SK-N-SH (cell line): Measurements from ENCODE around the gene PRKACB. TPM values are rescaled to one million over a fixed set of nuclear protein-coding genes. Genes with fewer than 3 reads are reported as not detected.
A peak's percentile ranks its signal among the peaks of the same experiment; 100 is the strongest.

Experiments
- CTCF ChIA-PET: fragments of 300-600, 350-600 bp; formaldehyde crosslinking; extraction: SDS; loops from one replicate; lab custom pipeline; 2021; lab: Yijun Ruan, JAX
- POLR2A ChIA-PET: fragments of 350-600 bp; sonication (Branson Sonifier 250); formaldehyde crosslinking; extraction: SDS; loops from one replicate; lab custom pipeline; 2020; ENCODE audit warnings: antibody characterized with exemption, inconsistent platforms; lab: Yijun Ruan, JAX
- DNase-seq: peaks from one replicate; pipeline ENCODE4 v3.0.0; 2012
- H2AFZ ChIP-seq: fragments of 200-600 bp; sonication (generic); 2 replicates; pipeline ENCODE4 v1.8.1; 2016; ENCODE audit warnings: antibody characterized with exemption, mild to moderate bottlenecking, low read depth
- H3F3A ChIP-seq: fragments of 200-600 bp; sonication (generic); replicated peaks from 2 replicates; pipeline ENCODE3; 2016; ENCODE audit warnings: antibody characterized with exemption, mild to moderate bottlenecking; ENCODE audit not compliant: insufficient read depth
- H3K27ac ChIP-seq, 2 experiments: fragments of 200-500 bp in 1 of 2; fragments of 200-600 bp in 1 of 2; sonication (Bioruptor generic) in 1 of 2; sonication (generic), shearing (Covaris generic) in 1 of 2; 2 replicates each; pipeline versions ENCODE4 v1.5.1 to v1.6.1; 2014 to 2016; ENCODE audit warnings: low read depth in 2 of 2, inconsistent platforms in 1 of 2, low read length in 1 of 2, mild to moderate bottlenecking in 1 of 2, mixed read lengths in 1 of 2
- H3K27me3 ChIP-seq: fragments of 200-600 bp; sonication (generic), shearing (Covaris generic); 2 replicates; pipeline ENCODE4 v1.6.1; 2016; ENCODE audit warnings: mixed run types; ENCODE audit not compliant: insufficient read depth
- H3K36me3 ChIP-seq, 2 experiments: fragments of 200-500 bp in 1 of 2; fragments of 200-600 bp in 1 of 2; sonication (Bioruptor generic) in 1 of 2; sonication (generic) in 1 of 2; replicated peaks in 1 of 2; 2 replicates each; pipeline versions ENCODE3 to v1.5.1; 2014 to 2016; ENCODE audit warnings: low read length in 1 of 2, mild to moderate bottlenecking in 1 of 2; ENCODE audit not compliant: insufficient read depth in 2 of 2, control insufficient read depth in 1 of 2
- H3K4me1 ChIP-seq, 2 experiments: fragments of 200-500 bp in 1 of 2; fragments of 200-600 bp in 1 of 2; sonication (Bioruptor generic) in 1 of 2; sonication (generic), shearing (Covaris generic) in 1 of 2; 2 replicates each; pipeline versions ENCODE4 v1.5.1 to v1.6.1; 2014 to 2016; ENCODE audit warnings: low read depth in 1 of 2, low read length in 1 of 2, mixed run types in 1 of 2; ENCODE audit not compliant: insufficient read depth in 2 of 2, control insufficient read depth in 1 of 2
- H3K4me2 ChIP-seq: fragments of 200-600 bp; sonication (generic), shearing (Covaris generic); 2 replicates; pipeline ENCODE4 v1.6.1; 2017; ENCODE audit warnings: mixed run types
- H3K4me3 ChIP-seq, 2 experiments: fragments of 200-500 bp in 1 of 2; fragments of 200-600 bp in 1 of 2; sonication (Bioruptor generic) in 1 of 2; sonication (generic), shearing (Covaris generic) in 1 of 2; 2 replicates each; pipeline versions ENCODE4 v1.5.1 to v1.8.1; 2014 to 2016; ENCODE audit warnings: low read depth in 2 of 2, inconsistent platforms in 1 of 2, low read length in 1 of 2, mild to moderate bottlenecking in 1 of 2, mixed read lengths in 1 of 2, moderate library complexity in 1 of 2
- H3K79me2 ChIP-seq: fragments of 200-600 bp; sonication (generic); 2 replicates; pipeline ENCODE4 v1.8.1; 2017; ENCODE audit warnings: mild to moderate bottlenecking; ENCODE audit not compliant: insufficient read depth
- H3K9ac ChIP-seq: fragments of 200-600 bp; sonication (generic); 2 replicates; pipeline ENCODE4 v1.6.1; 2017; ENCODE audit warnings: mixed run types
- H3K9me2 ChIP-seq: fragments of 200-600 bp; sonication (generic); 2 replicates; pipeline ENCODE4 v1.6.1; 2017; ENCODE audit warnings: mixed run types
- H3K9me3 ChIP-seq: fragments of 200-600 bp; sonication (generic); 2 replicates; pipeline ENCODE4 v1.6.1; 2017; ENCODE audit warnings: mixed run types, mild to moderate bottlenecking, moderate library complexity
- H4K20me1 ChIP-seq: fragments of 200-600 bp; sonication (generic); 2 replicates; pipeline ENCODE4 v1.6.1; 2017; ENCODE audit warnings: mild to moderate bottlenecking, mixed run types; ENCODE audit not compliant: insufficient read depth
- CTCF ChIP-seq: fragments of 200-600 bp; sonication (generic); IDR thresholded peaks from 2 replicates; pipeline ENCODE4 v1.6.1; 2017; ENCODE audit warnings: antibody characterized with exemption, mild to moderate bottlenecking, moderate library complexity
- EZH2phosphoT487 ChIP-seq: fragments of 200-600 bp; sonication (generic); IDR thresholded peaks from 2 replicates; pipeline ENCODE4 v1.6.1; 2017; ENCODE audit warnings: low read depth, mixed run types, mild to moderate bottlenecking, antibody characterized with exemption, moderate library complexity, borderline replicate concordance
- FOXM1 ChIP-seq: IDR thresholded peaks from 2 replicates; pipeline ENCODE4 v1.4.0; 2012; ENCODE audit warnings: low read depth, mild to moderate bottlenecking
- GABPA ChIP-seq: IDR thresholded peaks from 2 replicates; pipeline ENCODE4 v1.4.0; 2012; ENCODE audit warnings: low read depth, mild to moderate bottlenecking
- GATA2 ChIP-seq: sonication (generic); formaldehyde crosslinking; IDR thresholded peaks from 2 replicates; pipeline ENCODE4 v1.5.0; 2020; ENCODE audit warnings: mild to moderate bottlenecking, missing genetic modification reagents
- IRF3 ChIP-seq: fragments of 150-350 bp; IDR thresholded peaks from 2 replicates; pipeline ENCODE4 v1.6.1; 2016; ENCODE audit warnings: mild to moderate bottlenecking, low read depth, low read length
- JUND ChIP-seq: IDR thresholded peaks from 2 replicates; pipeline ENCODE4 v1.4.0; 2012
- MXI1 ChIP-seq: IDR thresholded peaks from 2 replicates; pipeline ENCODE4 v1.6.1; 2012; ENCODE audit warnings: mild to moderate bottlenecking, low read depth, low read length, improper control_type of control experiment
- NRF1 ChIP-seq: IDR thresholded peaks from 2 replicates; pipeline ENCODE4 v1.6.1; 2012; ENCODE audit warnings: low read depth, mild to moderate bottlenecking, low read length
- PBX3 ChIP-seq: IDR thresholded peaks from 2 replicates; pipeline ENCODE4; 2012
- RCOR1 ChIP-seq: fragments of 150-350 bp; IDR thresholded peaks from 2 replicates; pipeline ENCODE4 v1.6.1; 2017; ENCODE audit warnings: antibody characterized with exemption, low read length
- RXRA ChIP-seq: IDR thresholded peaks from 2 replicates; pipeline ENCODE4 v1.4.0; 2012; ENCODE audit warnings: low read depth, mild to moderate bottlenecking, borderline replicate concordance
- SIN3A ChIP-seq: IDR thresholded peaks from 2 replicates; pipeline ENCODE4 v1.6.1; 2012; ENCODE audit warnings: low read depth, mild to moderate bottlenecking, low read length, moderate library complexity, borderline replicate concordance
- SMC3 ChIP-seq: IDR thresholded peaks from 2 replicates; pipeline ENCODE4 v1.6.1; 2012; ENCODE audit warnings: low read depth, low read length, improper control_type of control experiment
- TCF12 ChIP-seq: IDR thresholded peaks from 2 replicates; pipeline ENCODE4 v1.4.0; 2012
- TEAD4 ChIP-seq: IDR thresholded peaks from 2 replicates; pipeline ENCODE4 v1.4.0; 2012; ENCODE audit warnings: mild to moderate bottlenecking, borderline replicate concordance; ENCODE audit not compliant: insufficient read depth
- USF1 ChIP-seq: IDR thresholded peaks from 2 replicates; pipeline ENCODE4 v1.4.0; 2012; ENCODE audit warnings: low read depth, borderline replicate concordance
- ZBTB33 ChIP-seq: IDR thresholded peaks from 2 replicates; pipeline ENCODE4 v1.4.0; 2012; ENCODE audit warnings: low read depth, borderline replicate concordance
- WGBS: methylation state at CpG from one replicate; pipeline ENCODE4 v1.1.6; 2017; ENCODE audit warnings: low lambda C conversion rate; 5-methylcytosine and 5-hydroxymethylcytosine counted together
- polyA plus RNA-seq, 3 experiments: library from polyadenylated mRNA; depleted of rRNA; stranded (reverse); fragments of >200 nt; gene quantifications; 2 replicates each; pipeline ENCODE4 v1.2.3, GENCODE V29; 2012
- TF ChIP-seq, protein P1 (sequence below): IDR thresholded peaks from 2 replicates; pipeline ENCODE4 v1.6.1; 2012; ENCODE audit warnings: mild to moderate bottlenecking, low read depth, low read length, moderate library complexity

PRKACB gene
- polyA plus RNA-seq, 1 of the 3 experiments (the other 2 are of a cell fraction) = 7.5 TPM

DNA sequence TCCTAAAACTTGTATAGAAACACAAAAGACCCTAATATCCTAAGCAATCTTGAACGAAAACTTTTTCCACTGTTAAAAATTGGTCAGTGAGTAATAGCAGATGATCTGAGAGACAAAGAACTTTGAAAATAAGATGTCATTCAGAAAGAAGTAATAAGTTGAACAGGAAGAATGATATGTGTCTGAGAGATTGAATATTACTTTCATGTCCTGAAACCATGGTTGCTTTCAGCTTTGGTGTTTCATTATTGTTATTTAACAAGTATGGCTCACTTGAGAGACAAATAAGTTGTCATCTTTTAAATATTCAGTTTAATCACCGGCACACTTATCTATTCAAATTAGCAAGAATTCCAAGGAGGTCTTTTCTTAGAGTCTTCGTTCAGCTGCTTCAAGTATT lies 11.4 kb downstream of the PRKACB start (continued):
- no peak for TF ChIP-seq ZBTB33
- TF ChIP-seq EZH2phosphoT487 = no peak
- no peak for TF ChIP-seq CTCF
- TF ChIP-seq GABPA = no peak
- TF ChIP-seq RXRA = no peak
- TF ChIP-seq SMC3 = no peak
- no peak for TF ChIP-seq TCF12
- no peak for TF ChIP-seq JUND
- TF ChIP-seq TEAD4 = no peak
- no peak for TF ChIP-seq PBX3

- Histone ChIP-seq H3K27me3 (no peaks in the 10 kb centered on the region), H3K36me3 (no peaks in the 10 kb centered on the region), H3K9me3 (no peaks in the 10 kb centered on the region), H3K79me2 (no peaks in the 10 kb centered on the region; the same call in 1 of the 2 replicates), H3K27ac (peak overlapping the region in 1 of 2 experiments; percentile 81; a peak in 2 of 4 replicates), H3F3A (peaks cover 26% of the 10 kb centered on the region), H3K9ac (no peak overlapping the region), H3K4me2 (peak overlapping the region; percentile 32; the same call in 1 of the 2 replicates), H3K4me1 (peaks cover 0 to 7% of the 10 kb centered on the region in 2 experiments; a peak in 3 of 4 replicates), H3K4me3 (no peak overlapping the region), H2AFZ (no peak overlapping the region), H3K9me2 (no peaks in the 10 kb centered on the region), H4K20me1 (no peaks in the 10 kb centered on the region)
- ChIA-PET CTCF (no interaction called here), POLR2A (no interaction called here)
- DNase-seq = no peak
- 12% methylated on average over 2 of the region's 2 CpGs for WGBS
- TF ChIP-seq RXRA (peak; percentile 85), NRF1 (no peak), PBX3 (peak; percentile 97), EZH2phosphoT487 (no peak), IRF3 (no peak), RCOR1 (no peak), GATA2 (CRISPR knock-in tag) (no peak), MXI1 (no peak), USF1 (no peak), SIN3A (0 out of 2 replicates have a peak, but pooled peaks have one; percentile 52), FOXM1 (0 out of 2 replicates have a peak, but pooled peaks have one; percentile 54)
- TF ChIP-seq, protein P1, sequence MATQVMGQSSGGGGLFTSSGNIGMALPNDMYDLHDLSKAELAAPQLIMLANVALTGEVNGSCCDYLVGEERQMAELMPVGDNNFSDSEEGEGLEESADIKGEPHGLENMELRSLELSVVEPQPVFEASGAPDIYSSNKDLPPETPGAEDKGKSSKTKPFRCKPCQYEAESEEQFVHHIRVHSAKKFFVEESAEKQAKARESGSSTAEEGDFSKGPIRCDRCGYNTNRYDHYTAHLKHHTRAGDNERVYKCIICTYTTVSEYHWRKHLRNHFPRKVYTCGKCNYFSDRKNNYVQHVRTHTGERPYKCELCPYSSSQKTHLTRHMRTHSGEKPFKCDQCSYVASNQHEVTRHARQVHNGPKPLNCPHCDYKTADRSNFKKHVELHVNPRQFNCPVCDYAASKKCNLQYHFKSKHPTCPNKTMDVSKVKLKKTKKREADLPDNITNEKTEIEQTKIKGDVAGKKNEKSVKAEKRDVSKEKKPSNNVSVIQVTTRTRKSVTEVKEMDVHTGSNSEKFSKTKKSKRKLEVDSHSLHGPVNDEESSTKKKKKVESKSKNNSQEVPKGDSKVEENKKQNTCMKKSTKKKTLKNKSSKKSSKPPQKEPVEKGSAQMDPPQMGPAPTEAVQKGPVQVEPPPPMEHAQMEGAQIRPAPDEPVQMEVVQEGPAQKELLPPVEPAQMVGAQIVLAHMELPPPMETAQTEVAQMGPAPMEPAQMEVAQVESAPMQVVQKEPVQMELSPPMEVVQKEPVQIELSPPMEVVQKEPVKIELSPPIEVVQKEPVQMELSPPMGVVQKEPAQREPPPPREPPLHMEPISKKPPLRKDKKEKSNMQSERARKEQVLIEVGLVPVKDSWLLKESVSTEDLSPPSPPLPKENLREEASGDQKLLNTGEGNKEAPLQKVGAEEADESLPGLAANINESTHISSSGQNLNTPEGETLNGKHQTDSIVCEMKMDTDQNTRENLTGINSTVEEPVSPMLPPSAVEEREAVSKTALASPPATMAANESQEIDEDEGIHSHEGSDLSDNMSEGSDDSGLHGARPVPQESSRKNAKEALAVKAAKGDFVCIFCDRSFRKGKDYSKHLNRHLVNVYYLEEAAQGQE = no peak
Observed at GRCh38 chr1:84156210-84156621, 12.1 kb downstream of the PRKACB start.
